Ovary (tissue), 3 donors: ENCODE results near the gene CEP126.

Experiments used
- CTCF ChIP-seq, 3 donors: fragments of 450-650 bp in 2 of 3; fragments of 200-600 bp in 1 of 3; IDR thresholded peaks; one replicate each; pipeline versions ENCODE4 v1.5.1 to v1.8.0; 2016 to 2022; ENCODE audit warnings: antibody characterized with exemption in 3 of 3, mild to moderate bottlenecking in 1 of 3
- POLR2A ChIP-seq: fragments of 450-650 bp; IDR thresholded peaks from one replicate; pipeline ENCODE4 v1.6.1; 2017; ENCODE audit warnings: antibody characterized with exemption, mild to moderate bottlenecking, moderate library complexity
- donor health status: DM: no; HTN: no; CAD: no.

- TF ChIP-seq CTCF (IDR thresholded peaks at IDR 0.05) (no peak), POLR2A (no peak)
Measured at GRCh38 chr11:102026959-102027358, 112.1 kb downstream of the CEP126 start.
